CD4-positive, alpha-beta T cell (primary cell): Measurements from ENCODE around the gene STOX2. TPM values are rescaled to one million over a fixed set of nuclear protein-coding genes. Genes with fewer than 3 reads are reported as not detected.

Experiments
- ATAC-seq: fragments of 200-7000 bp; cut with Tn5 transposase; one replicate; pipeline ENCODE4 v1.10.0; 2022; ENCODE audit warnings: mild to moderate bottlenecking; ENCODE audit not compliant: poor library complexity
- CTCF ChIA-PET: fragments of 350-600 bp; sonication (Branson Sonifier 250); formaldehyde crosslinking; loops from one replicate; lab custom pipeline; 2021; ENCODE audit warnings: antibody characterized with exemption, inconsistent platforms; lab: Charles Lee
- POLR2A ChIA-PET: fragments of 350-600 bp; sonication (Branson Sonifier 250); formaldehyde crosslinking; loops from one replicate; lab custom pipeline; 2021; ENCODE audit warnings: antibody characterized with exemption, inconsistent platforms; lab: Charles Lee
- DNase-seq, 14 experiments: peaks; one replicate each; pipeline ENCODE4 v3.0.0-alpha.2; 2013 to 2020; ENCODE audit warnings: mixed read lengths in 2 of 14
- H3K27ac ChIP-seq, 2 donors: one replicate each; pipeline versions ENCODE4 v1.5.1 to v1.7.0; 2013; ENCODE audit warnings: low read length in 2 of 2, low read depth in 1 of 2, mild to moderate bottlenecking in 1 of 2
- H3K27me3 ChIP-seq, 2 experiments: 1 replicate in 1 of 2; 2 replicates in 1 of 2; pipeline versions ENCODE4 v1.6.1 to v1.7.0; 2013; ENCODE audit warnings: low read length in 2 of 2, control low read depth in 1 of 2, mild to moderate bottlenecking in 1 of 2, moderate library complexity in 1 of 2; ENCODE audit not compliant: insufficient read depth in 2 of 2, control insufficient read depth in 1 of 2
- H3K36me3 ChIP-seq: one replicate; pipeline ENCODE4 v1.6.1; 2013; ENCODE audit warnings: low read length, control low read depth; ENCODE audit not compliant: insufficient read depth
- H3K4me1 ChIP-seq: one replicate; pipeline ENCODE4 v1.6.1; 2013; ENCODE audit warnings: low read length, control low read depth; ENCODE audit not compliant: insufficient read depth
- H3K4me3 ChIP-seq: one replicate; pipeline ENCODE4 v1.5.1; 2013; ENCODE audit warnings: mild to moderate bottlenecking, low read length, moderate library complexity
- H3K9me3 ChIP-seq, 2 experiments: 1 replicate in 1 of 2; 2 replicates in 1 of 2; pipeline versions ENCODE4 v1.6.1 to v1.7.0; 2013; ENCODE audit warnings: low read length in 2 of 2, mild to moderate bottlenecking in 2 of 2, control low read depth in 1 of 2, moderate library complexity in 1 of 2; ENCODE audit not compliant: control insufficient read depth in 1 of 2, insufficient read depth in 1 of 2
- H3K27ac Mint-ChIP-seq: one replicate; pipeline ENCODE4 v1.8.0; 2020; ENCODE audit warnings: mixed read lengths
- H3K27me3 Mint-ChIP-seq: one replicate; pipeline ENCODE4 v1.8.0; 2021; ENCODE audit warnings: mixed read lengths
- H3K36me3 Mint-ChIP-seq: one replicate; pipeline ENCODE4 v1.8.0; 2021; ENCODE audit warnings: low read depth, mixed read lengths
- H3K4me1 Mint-ChIP-seq: one replicate; pipeline ENCODE4 v1.8.0; 2021; ENCODE audit warnings: low read depth, mixed read lengths
- H3K4me3 Mint-ChIP-seq: one replicate; pipeline ENCODE4 v1.8.0; 2020; ENCODE audit warnings: mild to moderate bottlenecking, mixed read lengths
- H3K9me3 Mint-ChIP-seq: one replicate; pipeline ENCODE4 v1.8.0; 2020; ENCODE audit warnings: mixed read lengths
- intact Hi-C, 2 experiments: fragments of 100-400 bp; cut with DNase I in 1 of 2; cut with micrococcal nuclease in 1 of 2; formaldehyde crosslinking; loops; one replicate each; pipeline versions ENCODE4 v1.15.1 to v1.9.0; 2023 to 2025; cut with DNase I, micrococcal nuclease
- total RNA-seq, 174 experiments: library from RNA in 2 of 174; stranded (reverse) in 2 of 174; gene quantifications; one replicate each; pipeline ENCODE4 v1.2.3 and lab custom pipeline; 2021 to 2026
- TF ChIP-seq, protein P1 (sequence below): fragments of 200-600 bp; IDR thresholded peaks from one replicate; pipeline ENCODE4 v1.8.0; 2022; ENCODE audit warnings: antibody characterized with exemption, mild to moderate bottlenecking

The STOX2 gene
- total RNA-seq, 2 experiments from 2014 or later = not detected

DNA sequence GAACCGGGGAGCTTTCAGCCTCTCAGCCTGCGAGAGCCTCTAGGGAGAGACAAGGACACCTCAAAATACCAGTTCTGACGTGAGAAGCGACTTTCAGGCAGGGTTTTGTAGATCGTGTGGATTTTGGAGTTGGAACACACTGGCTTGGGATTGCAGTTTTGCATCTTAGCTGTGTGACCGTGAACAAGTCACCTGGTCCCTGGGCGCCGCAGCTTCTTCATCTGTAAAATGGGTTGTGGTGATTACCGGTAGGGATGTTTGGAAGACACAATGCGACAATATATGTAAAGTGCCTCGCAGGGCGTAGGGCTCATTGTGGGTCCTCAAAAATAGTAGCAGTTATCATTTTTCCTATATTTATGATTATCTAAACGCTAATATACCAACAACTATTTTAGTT is 43.7 kb upstream of the STOX2 start:
- H3K9me3 Mint-ChIP-seq = no peaks in the 10 kb centered on the region
- Histone ChIP-seq H3K27me3 (peaks cover 0 to 12% of the 10 kb centered on the region in 2 experiments), H3K9me3 (no peaks in the 10 kb centered on the region), H3K4me3 (no peak overlapping the region), H3K36me3 (no peaks in the 10 kb centered on the region), H3K4me1 (no peaks in the 10 kb centered on the region), H3K27ac (no peak overlapping the region)
- ChIA-PET POLR2A (no interaction called here), CTCF (no interaction called here)
- H3K4me3 Mint-ChIP-seq = no peak overlapping the region
- no peak overlapping the region for H3K27ac Mint-ChIP-seq
- H3K4me1 Mint-ChIP-seq = no peaks in the 10 kb centered on the region
- H3K36me3 Mint-ChIP-seq = no peaks in the 10 kb centered on the region
- ATAC-seq = no peak
- DNase-seq = no peak
- peaks cover 24% of the 10 kb centered on the region for H3K27me3 Mint-ChIP-seq
- intact Hi-C loops = no loop called here
- TF ChIP-seq, protein P1, sequence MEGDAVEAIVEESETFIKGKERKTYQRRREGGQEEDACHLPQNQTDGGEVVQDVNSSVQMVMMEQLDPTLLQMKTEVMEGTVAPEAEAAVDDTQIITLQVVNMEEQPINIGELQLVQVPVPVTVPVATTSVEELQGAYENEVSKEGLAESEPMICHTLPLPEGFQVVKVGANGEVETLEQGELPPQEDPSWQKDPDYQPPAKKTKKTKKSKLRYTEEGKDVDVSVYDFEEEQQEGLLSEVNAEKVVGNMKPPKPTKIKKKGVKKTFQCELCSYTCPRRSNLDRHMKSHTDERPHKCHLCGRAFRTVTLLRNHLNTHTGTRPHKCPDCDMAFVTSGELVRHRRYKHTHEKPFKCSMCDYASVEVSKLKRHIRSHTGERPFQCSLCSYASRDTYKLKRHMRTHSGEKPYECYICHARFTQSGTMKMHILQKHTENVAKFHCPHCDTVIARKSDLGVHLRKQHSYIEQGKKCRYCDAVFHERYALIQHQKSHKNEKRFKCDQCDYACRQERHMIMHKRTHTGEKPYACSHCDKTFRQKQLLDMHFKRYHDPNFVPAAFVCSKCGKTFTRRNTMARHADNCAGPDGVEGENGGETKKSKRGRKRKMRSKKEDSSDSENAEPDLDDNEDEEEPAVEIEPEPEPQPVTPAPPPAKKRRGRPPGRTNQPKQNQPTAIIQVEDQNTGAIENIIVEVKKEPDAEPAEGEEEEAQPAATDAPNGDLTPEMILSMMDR = no peak

DNA sequence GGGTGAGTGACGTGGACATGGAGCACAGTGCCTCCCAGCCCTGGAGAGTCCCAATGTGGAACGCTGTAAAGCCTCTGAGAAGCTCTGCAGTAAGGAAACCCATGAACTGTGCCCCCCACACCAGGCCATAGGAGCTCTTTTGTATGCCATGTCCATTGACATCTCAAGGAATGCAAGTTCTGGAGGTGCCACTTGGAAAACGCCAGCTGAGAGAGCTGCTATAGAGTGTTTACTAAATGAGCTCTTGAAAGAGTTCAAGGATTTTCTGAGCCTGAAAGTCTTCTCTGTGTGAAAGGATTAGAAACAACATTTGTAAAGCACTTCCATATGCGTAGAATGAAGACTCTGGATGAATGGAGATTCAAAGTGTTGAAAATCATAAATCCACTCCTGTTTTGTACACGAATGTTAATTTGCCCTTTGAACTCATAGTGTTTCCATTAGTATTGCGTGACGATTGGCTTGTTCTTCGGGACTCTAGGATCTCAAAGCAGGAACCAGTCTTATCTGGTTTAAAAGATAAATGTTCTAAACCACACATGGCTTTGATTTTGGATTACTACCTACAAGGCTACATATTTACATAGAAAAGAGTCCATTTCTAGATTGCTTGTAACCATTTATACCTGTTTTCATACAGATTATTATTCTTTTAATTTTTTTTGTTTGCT is 41.8 kb upstream of the STOX2 start:
- Histone ChIP-seq H3K4me3 (no peak overlapping the region), H3K9me3 (no peaks in the 10 kb centered on the region), H3K4me1 (no peaks in the 10 kb centered on the region), H3K27ac (no peak overlapping the region), H3K27me3 (peaks cover 0 to 5% of the 10 kb centered on the region in 2 experiments), H3K36me3 (no peaks in the 10 kb centered on the region)
- Mint-ChIP-seq H3K4me3 (no peak overlapping the region), H3K36me3 (no peaks in the 10 kb centered on the region), H3K27ac (no peak overlapping the region), H3K27me3 (peaks cover 9% of the 10 kb centered on the region), H3K4me1 (no peaks in the 10 kb centered on the region), H3K9me3 (no peaks in the 10 kb centered on the region)
- POLR2A ChIA-PET = no interaction called here
- intact Hi-C loops = no loop called here
- ATAC-seq = no peak
- CTCF ChIA-PET = no interaction called here
- no peak for DNase-seq
- TF ChIP-seq, protein P1 = no peak

DNA sequence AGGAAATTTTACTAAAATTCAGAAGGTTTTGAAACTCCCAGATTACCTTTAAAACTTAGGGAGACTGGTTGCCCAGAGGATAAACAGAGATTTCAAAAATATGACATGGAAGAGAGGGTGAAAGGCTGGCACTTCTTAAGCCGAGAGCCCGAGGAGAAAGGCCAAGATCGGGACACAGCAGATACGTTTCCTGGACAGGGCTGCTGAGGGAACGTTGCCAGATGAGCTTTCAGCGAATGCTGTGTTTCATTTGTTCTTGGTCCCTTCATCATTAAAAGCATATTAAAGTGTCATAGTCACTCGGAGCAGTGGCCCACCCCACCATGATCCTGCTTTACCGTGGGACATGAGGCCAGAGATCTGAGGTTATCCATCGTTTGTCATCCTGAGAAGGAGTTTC is 37.9 kb upstream of the STOX2 start:
- TF ChIP-seq, protein P1 = no peak
- DNase-seq = no peak
- Mint-ChIP-seq H3K27me3 (no peaks in the 10 kb centered on the region), H3K4me3 (no peak overlapping the region), H3K9me3 (no peaks in the 10 kb centered on the region), H3K4me1 (no peaks in the 10 kb centered on the region), H3K36me3 (no peaks in the 10 kb centered on the region), H3K27ac (no peak overlapping the region)
- ChIA-PET POLR2A (no interaction called here), CTCF (no interaction called here)
- Histone ChIP-seq H3K4me1 (no peaks in the 10 kb centered on the region), H3K27me3 (peaks cover 0 to 4% of the 10 kb centered on the region in 2 experiments), H3K4me3 (no peak overlapping the region), H3K27ac (no peak overlapping the region), H3K36me3 (no peaks in the 10 kb centered on the region), H3K9me3 (no peaks in the 10 kb centered on the region)
- no peak for ATAC-seq
- intact Hi-C loops = no loop called here
